K562 (cell line): ENCODE measurements around the gene PNMA5. TPM values are rescaled to one million over a fixed set of nuclear protein-coding genes. Genes with fewer than 3 reads are reported as not detected.

ENCODE experiments used
- ATAC-seq: fragments of 200-7000 bp; cut with Tn5 transposase; 3 replicates; pipeline ENCODE4 v1.9.1; 2020; ENCODE audit warnings: moderate library complexity
- BruUV-seq: library from RNA; stranded (reverse); fragments of 400-500 nt; replicated peaks from 2 replicates; lab custom pipeline; 2021; lab: Mats Ljungman, UMichigan
- CTCF ChIA-PET: fragments of 300-600 bp; formaldehyde crosslinking; extraction: SDS; loops from one replicate; lab custom pipeline; 2021; ENCODE audit warnings: low intra/inter-chr PET ratio; lab: Yijun Ruan, JAX
- POLR2A ChIA-PET: fragments of 300-600, 350-650 bp; sonication (Branson Sonifier 250); formaldehyde crosslinking; extraction: SDS; loops from one replicate; lab custom pipeline; 2021; ENCODE audit warnings: antibody characterized with exemption, inconsistent platforms; lab: Yijun Ruan, JAX
- DNase-seq, 4 experiments: peaks; one replicate each; pipeline versions ENCODE4 v3.0.0 to v3.0.0-alpha.2; 2011 to 2018; ENCODE audit warnings: low spot score in 3 of 4, mixed read lengths in 3 of 4; ENCODE audit errors: extremely low read depth in 1 of 4
- FAIRE-seq: peaks from 2 replicates; lab custom pipeline; 2011; peaks lifted over from hg19 to GRCh38; lab: Jason Lieb, UNC
- H2AFZ ChIP-seq: 2 replicates; pipeline ENCODE4 v1.6.0; 2011; ENCODE audit warnings: low read depth, low read length, control low read depth, inconsistent platforms
- H3K27ac ChIP-seq: fragments of 200-600 bp; 3 replicates; pipeline ENCODE4 v1.8.0; 2011; ENCODE audit warnings: low read depth, mild to moderate bottlenecking, control low read depth, inconsistent platforms, low read length, moderate library complexity, mixed read lengths; ENCODE audit errors: extremely low read depth
- H3K27me3 ChIP-seq, 2 experiments: fragments of 300-600 bp in 1 of 2; 2 replicates in 1 of 2; 3 replicates in 1 of 2; pipeline versions ENCODE4 v1.6.0 to v1.8.0; 2011; ENCODE audit warnings: inconsistent platforms in 2 of 2, low read length in 2 of 2, mild to moderate bottlenecking in 1 of 2, mixed read lengths in 1 of 2, moderate library complexity in 1 of 2; ENCODE audit not compliant: control insufficient read depth in 2 of 2, insufficient read depth in 2 of 2
- H3K36me3 ChIP-seq: fragments of 300-600 bp; 3 replicates; pipeline ENCODE4 v1.8.0; 2011; ENCODE audit warnings: mild to moderate bottlenecking, low read length, inconsistent platforms; ENCODE audit not compliant: control insufficient read depth, insufficient read depth
- H3K4me1 ChIP-seq, 2 experiments: fragments of 200-600 bp in 1 of 2; replicated peaks in 1 of 2; 2 replicates in 1 of 2; 3 replicates in 1 of 2; pipeline versions ENCODE4 v1.5.1 to v1.8.0; 2011; ENCODE audit warnings: inconsistent platforms in 2 of 2, low read length in 2 of 2, mild to moderate bottlenecking in 1 of 2, mixed read lengths in 1 of 2, moderate library complexity in 1 of 2; ENCODE audit not compliant: control insufficient read depth in 2 of 2, insufficient read depth in 2 of 2
- H3K4me2 ChIP-seq: 2 replicates; pipeline ENCODE4 v1.6.1; 2011; ENCODE audit warnings: low read length, control low read depth, inconsistent platforms, mixed read lengths; ENCODE audit not compliant: insufficient read depth
- H3K4me3 ChIP-seq: fragments of 200-600 bp; sonication (generic), shearing (Covaris generic); 2 replicates; pipeline ENCODE4 v1.5.1; 2016; ENCODE audit warnings: control low read depth, inconsistent platforms
- H3K79me2 ChIP-seq: fragments of 200-600 bp; 3 replicates; pipeline ENCODE4 v1.8.0; 2011; ENCODE audit warnings: low read length, inconsistent platforms; ENCODE audit not compliant: control insufficient read depth, insufficient read depth
- H3K9ac ChIP-seq, 2 experiments: 2 replicates each; pipeline versions ENCODE4 v1.6.0 to v1.6.1; 2011; ENCODE audit warnings: low read depth in 2 of 2, low read length in 2 of 2, control low read depth in 1 of 2, inconsistent platforms in 1 of 2, mild to moderate bottlenecking in 1 of 2, mixed read lengths in 1 of 2; ENCODE audit not compliant: insufficient read depth in 1 of 2
- H3K9me1 ChIP-seq: one replicate; pipeline ENCODE4 v1.6.0; 2011; ENCODE audit warnings: inconsistent platforms, mild to moderate bottlenecking, low read length, moderate library complexity; ENCODE audit not compliant: control insufficient read depth, insufficient read depth
- H3K9me3 ChIP-seq: replicated peaks from 2 replicates; pipeline ENCODE4 v1.5.1; 2011; ENCODE audit warnings: low read depth, low read length, inconsistent platforms; ENCODE audit not compliant: control insufficient read depth, insufficient read depth
- H4K20me1 ChIP-seq: replicated peaks from 2 replicates; pipeline ENCODE4 v1.6.1; 2011; ENCODE audit warnings: low read length, inconsistent platforms, mixed read lengths; ENCODE audit not compliant: control insufficient read depth, insufficient read depth
- AFF4 ChIP-seq: sonication (generic); formaldehyde crosslinking; IDR thresholded peaks from 2 replicates; pipeline ENCODE4 v1.8.0; 2023; ENCODE audit warnings: mild to moderate bottlenecking, missing genetic modification reagents
- E2F1 ChIP-seq: sonication (generic); formaldehyde crosslinking; IDR thresholded peaks from 2 replicates; pipeline ENCODE4 v1.8.1; 2023; ENCODE audit warnings: mild to moderate bottlenecking, missing genetic modification reagents, moderate library complexity
- ETV1 ChIP-seq: fragments of 450-650 bp; conservative IDR thresholded peaks from 2 replicates; pipeline ENCODE4 v1.6.1; 2016; ENCODE audit warnings: missing genetic modification characterization, control low read depth, low read depth, missing compliant biosample characterization
- GTF2A2 ChIP-seq: IDR thresholded peaks from 2 replicates; pipeline ENCODE4 v1.6.1; 2016; ENCODE audit warnings: mild to moderate bottlenecking, missing genetic modification characterization, missing compliant biosample characterization
- HMBOX1 ChIP-seq: sonication (generic); IDR thresholded peaks from 2 replicates; pipeline ENCODE4 v1.6.1; 2016
- LEF1 ChIP-seq: fragments of 450-650 bp; IDR thresholded peaks from 2 replicates; pipeline ENCODE4 v1.6.1; 2016; ENCODE audit warnings: mild to moderate bottlenecking
- MLX ChIP-seq, 2 experiments: fragments of 450-650 bp in 1 of 2; sonication (generic) in 1 of 2; formaldehyde crosslinking; conservative IDR thresholded peaks; 2 replicates each; pipeline versions ENCODE4 v1.4.0 to v1.8.1; 2020 to 2022; ENCODE audit warnings: mild to moderate bottlenecking in 1 of 2, missing genetic modification reagents in 1 of 2
- NCOR1 ChIP-seq: fragments of 450-650 bp; IDR thresholded peaks from 2 replicates; pipeline ENCODE4 v1.6.1; 2016; ENCODE audit warnings: mild to moderate bottlenecking, moderate library complexity
- PRPF4 ChIP-seq: fragments of 200-400 bp; formaldehyde crosslinking; IDR thresholded peaks from one replicate; pipeline ENCODE4 v1.6.1; 2017; ENCODE audit warnings: low read length, low read depth, mild to moderate bottlenecking; ENCODE audit not compliant: insufficient read depth, poor library complexity, severe bottlenecking
- RBM34 ChIP-seq: fragments of 200-400 bp; formaldehyde crosslinking; IDR thresholded peaks from 2 replicates; pipeline ENCODE4 v1.6.1; 2018; ENCODE audit warnings: low read length, borderline replicate concordance; ENCODE audit not compliant: insufficient read depth
- RNF219 ChIP-seq: fragments of 250-450 bp; sonication (Bioruptor Pico); IDR thresholded peaks from 2 replicates; pipeline ENCODE4 v1.5.0; 2022; ENCODE audit warnings: mild to moderate bottlenecking
- ZNF316 ChIP-seq: fragments of 450-650 bp; IDR thresholded peaks from 2 replicates; pipeline ENCODE4 v1.6.1; 2016
- ZNF589 ChIP-seq: fragments of 200-800 bp; sonication (Bioruptor generic); IDR thresholded peaks from 2 replicates; pipeline ENCODE4 v1.6.1; 2016; ENCODE audit warnings: low read depth, missing genetic modification characterization, missing compliant biosample characterization
- ZNF75A ChIP-seq: fragments of 450-650 bp; formaldehyde crosslinking; IDR thresholded peaks from 2 replicates; pipeline ENCODE4 v1.4.0; 2020; ENCODE audit warnings: mild to moderate bottlenecking
- ZSCAN29 ChIP-seq: fragments of 450-650 bp; IDR thresholded peaks from 2 replicates; pipeline ENCODE4 v1.6.1; 2017
- WGBS: fragments of 100-300 bp; shearing (Covaris generic); methylation state at CpG from one replicate; pipeline ENCODE4 v1.1.6; 2016; ENCODE audit warnings: low coverage, mixed read lengths; ENCODE audit not compliant: insufficient coverage; ENCODE audit errors: missing lambda C conversion rate; 5-methylcytosine and 5-hydroxymethylcytosine counted together
- in situ Hi-C: fragments of 300-500 bp; cut with MboI; formaldehyde crosslinking; loops from 4 replicates; pipeline ENCODE4 v1.15.0; 2018; ENCODE audit warnings: inconsistent platforms, mixed read lengths
- intact Hi-C: fragments of 100-400 bp; cut with micrococcal nuclease; formaldehyde crosslinking; loops from 2 replicates; pipeline ENCODE4 v1.14.2; 2022
- polyA plus RNA-seq, 8 experiments: library from polyadenylated mRNA; depleted of rRNA in 4 of 8; stranded (reverse) in 5 of 8; unstranded in 3 of 8; fragments of >200 nt; fragmentation: Nextera tagmentation in 2 of 8; fragmentation: Illumina TruSeq in 1 of 8; extraction: Ambion mirVana in 2 of 8; extraction: Trizol in 1 of 8; gene quantifications; 2 replicates each; pipeline versions ENCODE4 v1.2.1 to v1.2.3, GENCODE V29; 2011 to 2014; ENCODE audit warnings: inconsistent platforms in 1 of 8, missing spikeins in 1 of 8
- total RNA-seq, 7 experiments: library from RNA; depleted of rRNA in 6 of 7; stranded (reverse); fragments of >200 nt in 6 of 7; fragmentation: Illumina TruSeq in 2 of 7; extraction: Trizol in 2 of 7; gene quantifications; 2 replicates each; pipeline versions ENCODE4 v1.2.1 to v1.2.3, GENCODE V29; 2011 to 2021; ENCODE audit warnings: low replicate concordance in 1 of 7

The PNMA5 gene
- total and polyA plus RNA-seq, 9 of the 15 experiments (the other 6 are each of a cell fraction or from before 2014, with no cell fraction given): 0.03 to 0.20 (median 0.07) TPM; not detected in 3

GRCh38 chrX:152949114-152949513 is 44.8 kb downstream of the PNMA5 start:
- H4K20me1 ChIP-seq: no peaks in the 10 kb centered on the region
- ChIA-PET POLR2A (no interaction called here), CTCF (no interaction called here)
- H3K9me1 ChIP-seq: no peaks in the 10 kb centered on the region
- H3K9ac ChIP-seq: no peak overlapping the region
- H3K9me3 ChIP-seq: no peaks in the 10 kb centered on the region
- H2AFZ ChIP-seq: no peak overlapping the region
- WGBS: 16% methylated on average over 4 of the region's 4 CpGs
- no peak overlapping the region for H3K4me2 ChIP-seq
- H3K27ac ChIP-seq: no peak overlapping the region
- H3K27me3 ChIP-seq: no peaks in the 10 kb centered on the region
- H3K4me1 ChIP-seq: no peaks in the 10 kb centered on the region; a peak in 1 of 5 replicates
- no TSS peak for BruUV-seq
- no peak overlapping the region for H3K4me3 ChIP-seq
- no peaks in the 10 kb centered on the region for H3K79me2 ChIP-seq
- intact Hi-C loops (no loop called here), in situ Hi-C loops (loop anchor here (10.0 kb wide), 1 partner anchor 716 kb away; no protein-coding TSS in a partner anchor)
- H3K36me3 ChIP-seq: no peaks in the 10 kb centered on the region
- ATAC-seq: no peak
- FAIRE-seq: no peak
- DNase-seq: no peak
- TF ChIP-seq RBM34 (no peak), RNF219 (no peak), E2F1 (no peak), ZNF589 (CRISPR knock-in tag) (no peak), ZNF75A (CRISPR knock-in tag) (no peak), ZNF316 (no peak), ZSCAN29 (no peak), NCOR1 (no peak), AFF4 (CRISPR knock-in tag) (no peak), PRPF4 (no peak), LEF1 (no peak), HMBOX1 (no peak), ETV1 (tag) (no peak), MLX (CRISPR knock-in tag; conservative IDR thresholded peaks at IDR 0.05) (no peak), GTF2A2 (tag) (no peak)
